H1 (cell line): Measurements from ENCODE around the gene SMIM1. TPM values are rescaled to one million over a fixed set of nuclear protein-coding genes. Genes with fewer than 3 reads are reported as not detected.

Experiments
- CTCF ChIA-PET: fragments of 300-600 bp; sonication (Branson Sonifier 250); formaldehyde crosslinking; loops from one replicate; lab custom pipeline; 2021; ENCODE audit not compliant: partially characterized antibody; lab: Charles Lee
- POLR2A ChIA-PET: fragments of 300-600 bp; sonication (Branson Sonifier 250); formaldehyde crosslinking; loops from one replicate; lab custom pipeline; 2021; ENCODE audit warnings: inconsistent platforms; ENCODE audit not compliant: partially characterized antibody; lab: Charles Lee
- DNase-seq, 2 experiments: peaks; one replicate each; pipeline versions ENCODE4 v3.0.0 to v3.0.0-alpha.2; 2010 to 2022; ENCODE audit warnings: low spot score in 2 of 2, low read depth in 1 of 2, mixed read lengths in 1 of 2
- FAIRE-seq: peaks from 2 replicates; lab custom pipeline; 2011; peaks lifted over from hg19 to GRCh38; lab: Jason Lieb, UNC
- H2AFZ ChIP-seq: 2 replicates; pipeline ENCODE4 v1.8.1; 2012; ENCODE audit warnings: low read length, inconsistent platforms
- H2AK5ac ChIP-seq: 2 replicates; pipeline ENCODE4 v1.6.1; 2013; ENCODE audit warnings: low read depth, low read length
- H2BK120ac ChIP-seq: replicated peaks from 2 replicates; pipeline ENCODE3; 2013; ENCODE audit warnings: low read depth, low read length, inconsistent platforms
- H2BK12ac ChIP-seq: 2 replicates; pipeline ENCODE4 v1.6.1; 2013; ENCODE audit warnings: low read depth, low read length
- H2BK15ac ChIP-seq: 2 replicates; pipeline ENCODE4 v1.6.1; 2013; ENCODE audit warnings: low read length
- H2BK20ac ChIP-seq: 2 replicates; pipeline ENCODE4 v1.6.1; 2013; ENCODE audit warnings: low read length
- H2BK5ac ChIP-seq: 2 replicates; pipeline ENCODE4 v1.6.1; 2013; ENCODE audit warnings: low read depth, low read length
- H3K14ac ChIP-seq: 2 replicates; pipeline ENCODE4 v1.6.1; 2013; ENCODE audit warnings: inconsistent platforms; ENCODE audit not compliant: insufficient read length
- H3K18ac ChIP-seq: 2 replicates; pipeline ENCODE4 v1.6.1; 2013; ENCODE audit warnings: low read length; ENCODE audit errors: extremely low read depth
- H3K23ac ChIP-seq: 2 replicates; pipeline ENCODE4 v1.6.1; 2013; ENCODE audit warnings: inconsistent platforms; ENCODE audit not compliant: insufficient read length
- H3K23me2 ChIP-seq: 2 replicates; pipeline ENCODE4 v1.6.1; 2013; ENCODE audit warnings: low read depth, low read length
- H3K27ac ChIP-seq: 2 replicates; pipeline ENCODE4 v1.6.1; 2011; ENCODE audit warnings: low read depth, low read length, inconsistent platforms
- H3K27me3 ChIP-seq, 4 experiments: replicated peaks in 1 of 4; 1 replicate in 1 of 4; 2 replicates in 3 of 4; pipeline versions ENCODE4 v1.6.1 to v1.8.1; 2011 to 2013; ENCODE audit warnings: low read length in 3 of 4, mild to moderate bottlenecking in 3 of 4, inconsistent platforms in 2 of 4, mixed read lengths in 2 of 4, moderate library complexity in 1 of 4; ENCODE audit not compliant: control insufficient read depth in 3 of 4, insufficient read depth in 3 of 4; ENCODE audit errors: extremely low read depth in 1 of 4
- H3K36me3 ChIP-seq, 4 experiments: 2 replicates each; pipeline versions ENCODE4 v1.6.1 to v1.8.1; 2011 to 2013; ENCODE audit warnings: mild to moderate bottlenecking in 4 of 4, low read length in 3 of 4, moderate library complexity in 2 of 4, control low read depth in 1 of 4, inconsistent platforms in 1 of 4; ENCODE audit not compliant: insufficient read depth in 4 of 4, control insufficient read depth in 2 of 4
- H3K4ac ChIP-seq: replicated peaks from 2 replicates; pipeline ENCODE3; 2013; ENCODE audit warnings: low read length, low read depth, mixed read lengths, inconsistent platforms; ENCODE audit not compliant: insufficient read length
- H3K4me1 ChIP-seq, 4 experiments: replicated peaks in 1 of 4; 1 replicate in 1 of 4; 2 replicates in 3 of 4; pipeline versions ENCODE4 v1.6.1 to v1.8.1; 2011 to 2013; ENCODE audit warnings: low read length in 3 of 4, inconsistent platforms in 2 of 4, mixed read lengths in 1 of 4; ENCODE audit not compliant: insufficient read depth in 4 of 4, control insufficient read depth in 3 of 4
- H3K4me2 ChIP-seq, 2 experiments: 2 replicates each; pipeline versions ENCODE4 v1.6.1 to v1.8.1; 2011 to 2013; ENCODE audit warnings: low read depth in 2 of 2, low read length in 2 of 2, control low read depth in 1 of 2, inconsistent platforms in 1 of 2, mild to moderate bottlenecking in 1 of 2; ENCODE audit not compliant: insufficient read depth in 1 of 2
- H3K4me3 ChIP-seq, 4 experiments: fragments of 200-600, 300-600 bp in 1 of 4; sonication (generic), shearing (Covaris generic), sonication (Bioruptor Twin) in 1 of 4; 2 replicates each; pipeline versions ENCODE4 v1.5.1 to v1.8.1; 2011 to 2016; ENCODE audit warnings: low read length in 4 of 4, low read depth in 3 of 4, control low read depth in 2 of 4, inconsistent platforms in 2 of 4, mild to moderate bottlenecking in 2 of 4, mixed read lengths in 1 of 4, moderate library complexity in 1 of 4; ENCODE audit not compliant: insufficient read depth in 2 of 4; ENCODE audit errors: extremely low read depth in 1 of 4
- H3K56ac ChIP-seq: replicated peaks from 2 replicates; pipeline ENCODE3; 2013; ENCODE audit warnings: low read depth, mild to moderate bottlenecking, mixed read lengths, low read length, inconsistent platforms; ENCODE audit not compliant: insufficient read length
- H3K79me1 ChIP-seq: 2 replicates; pipeline ENCODE4 v1.6.1; 2013; ENCODE audit warnings: low read depth, low read length, control low read depth
- H3K79me2 ChIP-seq, 2 experiments: 2 replicates each; pipeline versions ENCODE4 v1.6.1 to v1.8.1; 2012 to 2013; ENCODE audit warnings: low read length in 2 of 2, mild to moderate bottlenecking in 2 of 2, inconsistent platforms in 1 of 2; ENCODE audit not compliant: insufficient read depth in 2 of 2, control insufficient read depth in 1 of 2
- H3K9ac ChIP-seq, 4 experiments: replicated peaks in 1 of 4; 1 replicate in 1 of 4; 2 replicates in 3 of 4; pipeline versions ENCODE4 v1.6.1 to v1.8.1; 2011 to 2013; ENCODE audit warnings: low read depth in 3 of 4, low read length in 3 of 4, control low read depth in 2 of 4, mild to moderate bottlenecking in 2 of 4, moderate library complexity in 2 of 4, inconsistent platforms in 1 of 4; ENCODE audit errors: extremely low read depth in 1 of 4
- H3K9me3 ChIP-seq, 2 experiments: 2 replicates each; pipeline versions ENCODE4 v1.6.1 to v1.8.1; 2012 to 2013; ENCODE audit warnings: mild to moderate bottlenecking in 2 of 2, moderate library complexity in 2 of 2, control low read depth in 1 of 2, inconsistent platforms in 1 of 2, low read depth in 1 of 2, low read length in 1 of 2, mixed read lengths in 1 of 2; ENCODE audit not compliant: insufficient read depth in 2 of 2
- H4K20me1 ChIP-seq, 2 experiments: replicated peaks in 1 of 2; 2 replicates each; pipeline versions ENCODE3 to v1.8.1; 2011 to 2013; ENCODE audit warnings: inconsistent platforms in 2 of 2, low read length in 2 of 2, mild to moderate bottlenecking in 1 of 2; ENCODE audit not compliant: insufficient read depth in 2 of 2, control insufficient read depth in 1 of 2
- H4K5ac ChIP-seq: 2 replicates; pipeline ENCODE4 v1.6.1; 2013; ENCODE audit warnings: low read length, low read depth, mixed read lengths, inconsistent platforms; ENCODE audit not compliant: insufficient read length
- H4K8ac ChIP-seq: 2 replicates; pipeline ENCODE4 v1.8.0; 2013; ENCODE audit warnings: mild to moderate bottlenecking, moderate library complexity, low read length, inconsistent platforms; ENCODE audit not compliant: insufficient read depth; ENCODE audit errors: extremely low read depth
- H4K91ac ChIP-seq: replicated peaks from 2 replicates; pipeline ENCODE3; 2013; ENCODE audit warnings: low read length, mixed read lengths, inconsistent platforms; ENCODE audit not compliant: insufficient read length
- CREB1 ChIP-seq: IDR thresholded peaks from 2 replicates; pipeline ENCODE4 v1.6.1; 2012; ENCODE audit warnings: inconsistent platforms
- CTCF ChIP-seq, 3 experiments: IDR thresholded peaks; 1 replicate in 2 of 3; 2 replicates in 1 of 3; pipeline versions ENCODE4 v1.5.1 to v1.6.1; 2011; ENCODE audit warnings: low read length in 3 of 3, mild to moderate bottlenecking in 3 of 3, inconsistent platforms in 2 of 3, low read depth in 1 of 3, moderate library complexity in 1 of 3; ENCODE audit not compliant: insufficient read depth in 1 of 3; ENCODE audit errors: control extremely low read depth in 1 of 3
- GABPA ChIP-seq: IDR thresholded peaks from 2 replicates; pipeline ENCODE4 v1.6.1; 2011; ENCODE audit warnings: mild to moderate bottlenecking, low read length, moderate library complexity, borderline replicate concordance; ENCODE audit not compliant: insufficient read depth
- KDM5A ChIP-seq: fragments of 200-600 bp; IDR thresholded peaks from 2 replicates; pipeline ENCODE4 v1.7.1; 2012; ENCODE audit warnings: mild to moderate bottlenecking, low read length, inconsistent platforms, mixed read lengths
- POLR2A ChIP-seq, 2 experiments: IDR thresholded peaks; 1 replicate in 1 of 2; 2 replicates in 1 of 2; pipeline ENCODE4 v1.6.1; 2011; ENCODE audit warnings: low read depth in 2 of 2, low read length in 2 of 2, mild to moderate bottlenecking in 2 of 2; ENCODE audit errors: control extremely low read depth in 1 of 2
- RBBP5 ChIP-seq: IDR thresholded peaks from 2 replicates; pipeline ENCODE4 v1.7.1; 2012; ENCODE audit warnings: low read depth, mild to moderate bottlenecking, inconsistent platforms, low read length, moderate library complexity, borderline replicate concordance
- SP4 ChIP-seq: IDR thresholded peaks from 2 replicates; pipeline ENCODE4 v1.6.1; 2012; ENCODE audit warnings: low read length, inconsistent platforms
- SUZ12 ChIP-seq: fragments of 200-600 bp; sonication (generic); IDR thresholded peaks from 2 replicates; pipeline ENCODE4 v1.6.1; 2012; ENCODE audit warnings: mild to moderate bottlenecking, inconsistent platforms, low read length, moderate library complexity, mixed read lengths
- WGBS, 2 experiments: shearing (Covaris generic) in 1 of 2; methylation state at CpG; one replicate each; pipeline versions ENCODE4 v1.1.6 to v1.1.7; 2013 to 2015; ENCODE audit warnings: low lambda C conversion rate in 2 of 2, mixed read lengths in 2 of 2, inconsistent platforms in 1 of 2, low coverage in 1 of 2, missing lambda C conversion rate in 1 of 2; ENCODE audit not compliant: insufficient replicate concordance in 2 of 2, insufficient coverage in 1 of 2, insufficient read length in 1 of 2; ENCODE audit errors: extremely low coverage in 1 of 2, missing lambda C conversion rate in 1 of 2; 5-methylcytosine and 5-hydroxymethylcytosine counted together
- polyA plus RNA-seq, 7 experiments: library from polyadenylated mRNA; depleted of rRNA in 3 of 7; stranded (reverse) in 5 of 7; unstranded in 2 of 7; fragments of >200 nt in 5 of 7; fragments of 200-250 nt in 2 of 7; gene quantifications; 1 replicate in 5 of 7; 2 replicates in 1 of 7; 4 replicates in 1 of 7; pipeline versions ENCODE4 v1.2.1 to v1.2.3, GENCODE V29; 2011 to 2013; ENCODE audit warnings: missing spikeins in 2 of 7, mixed read lengths in 2 of 7
- total RNA-seq: library from RNA; stranded (reverse); fragmentation: NEBNext Ultra II Directional; extraction: Animal tissue kit (Norgen Biotek cat#: 25700); gene quantifications from 2 replicates; pipeline ENCODE4 v1.2.1, GENCODE V29; 2021

The SMIM1 gene
- total and polyA plus RNA-seq, 2 of the 8 experiments (the other 6 are each of a cell fraction or from before 2014, with no cell fraction given) = 7.7 to 9.7 TPM

- TF ChIP-seq RBBP5 = no peak
- no peak for TF ChIP-seq KDM5A
- TF ChIP-seq CTCF (IDR thresholded peaks at IDR 0.05; ENCODE audit: control extremely low read depth in 1 of 3, insufficient read depth in 1 of 3, low read depth in 1 of 3, low read length in 3 of 3) = no peak
- TF ChIP-seq POLR2A (IDR thresholded peaks at IDR 0.05; ENCODE audit: control extremely low read depth in 1 of 2, low read depth in 2 of 2, low read length in 2 of 2) = no peak
- TF ChIP-seq GABPA = no peak
- no peak for TF ChIP-seq SUZ12
- TF ChIP-seq SP4 = no peak
- no peak for TF ChIP-seq CREB1
- H3K56ac ChIP-seq = no peak overlapping the region
- ChIA-PET CTCF (interaction anchor here (0.6 to 1.9 kb wide), 5 partner anchors 20 to 138 kb away, joined by 3 to 6 read pairs (median 3); no protein-coding TSS in a partner anchor), POLR2A (interaction anchor here (2.0 kb wide), 1 partner anchor 12 kb away, joined by 6 read pairs; no protein-coding TSS in a partner anchor)
- H2BK20ac ChIP-seq = no peak overlapping the region
- DNase-seq (no peak), FAIRE-seq (no peak)
- H3K9ac ChIP-seq = 0 out of 7 replicates have a peak overlapping the region, but pooled peaks of 1 of the 4 experiments have one; percentile 10
- H2BK12ac ChIP-seq = no peak overlapping the region
- no peak overlapping the region for H3K14ac ChIP-seq
- H3K23me2 ChIP-seq = no peaks in the 10 kb centered on the region
- no peak overlapping the region for H2AK5ac ChIP-seq
- H4K5ac ChIP-seq = no peak overlapping the region
- no peak overlapping the region for H2BK120ac ChIP-seq
- no peaks in the 10 kb centered on the region; a peak in 1 of 7 replicates for H3K27me3 ChIP-seq
- H3K23ac ChIP-seq = no peak overlapping the region
- no peak overlapping the region for H3K27ac ChIP-seq
- H2BK15ac ChIP-seq = no peak overlapping the region
- no peak overlapping the region for H2BK5ac ChIP-seq
- no peaks in the 10 kb centered on the region for H3K79me2 ChIP-seq
- no peak overlapping the region for H3K4me3 ChIP-seq
- no peak overlapping the region for H3K4ac ChIP-seq
- no peak overlapping the region for H3K18ac ChIP-seq
- H4K91ac ChIP-seq = no peak overlapping the region
- H4K8ac ChIP-seq = peak overlapping the region; percentile 68; the same call in 1 of the 2 replicates
- no peaks in the 10 kb centered on the region for H3K36me3 ChIP-seq
- H3K9me3 ChIP-seq = peaks cover 0 to 3% of the 10 kb centered on the region in 2 experiments; a peak in 1 of 4 replicates
- no peak overlapping the region; the same call in 1 of the 2 replicates for H2AFZ ChIP-seq
- no peaks in the 10 kb centered on the region for H3K79me1 ChIP-seq
- H3K4me1 ChIP-seq = no peaks in the 10 kb centered on the region
- no peak overlapping the region for H3K4me2 ChIP-seq
- H4K20me1 ChIP-seq = no peaks in the 10 kb centered on the region
- 91% methylated on average over 21 of the region's 21 CpGs; no CpG with 5 or more reads in 1 of the 2 experiments for WGBS, 2 experiments
Observed at GRCh38 chr1:3756394-3756793, 16.2 kb upstream of the SMIM1 start.
